Muscle of leg (tissue), 11 donors: ENCODE data around the gene CXCL14. TPM values are rescaled to one million over a fixed set of nuclear protein-coding genes. Genes with fewer than 3 reads are reported as not detected.
A peak's percentile ranks its signal among the peaks of the same experiment; 100 is the strongest.

Experiments
- DNase-seq: peaks from one replicate; pipeline ENCODE4 v3.0.0; 2013
- H3K27ac ChIP-seq: one replicate; pipeline ENCODE4 v1.5.1; 2013; ENCODE audit warnings: mild to moderate bottlenecking, low read length, control low read depth
- H3K27me3 ChIP-seq: one replicate; pipeline ENCODE4 v1.6.1; 2013; ENCODE audit warnings: low read length; ENCODE audit not compliant: control insufficient read depth, insufficient read depth
- H3K36me3 ChIP-seq: one replicate; pipeline ENCODE4 v1.6.1; 2013; ENCODE audit warnings: low read length; ENCODE audit not compliant: control insufficient read depth, insufficient read depth
- H3K4me1 ChIP-seq: one replicate; pipeline ENCODE4 v1.6.1; 2013; ENCODE audit warnings: low read length; ENCODE audit not compliant: control insufficient read depth, insufficient read depth
- H3K4me3 ChIP-seq: one replicate; pipeline ENCODE4 v1.5.1; 2013; ENCODE audit warnings: low read length, control low read depth
- H3K9me3 ChIP-seq: replicated peaks from 2 replicates; pipeline ENCODE4 v1.6.1; 2013; ENCODE audit warnings: low read depth, low read length; ENCODE audit not compliant: control insufficient read depth
- WGBS: methylation state at CpG from one replicate; pipeline ENCODE4 v1.1.5; 2013; ENCODE audit warnings: missing lambda C conversion rate; ENCODE audit not compliant: insufficient coverage; 5-methylcytosine and 5-hydroxymethylcytosine counted together
- polyA plus RNA-seq, 8 donors: library from polyadenylated mRNA; unstranded; fragments of 120-200 nt; gene quantifications; one replicate each; pipeline versions ENCODE4 v1.2.1 to v1.2.3, GENCODE V29; 2013; ENCODE audit warnings: inconsistent platforms in 1 of 8, low replicate concordance in 1 of 8; ENCODE audit not compliant: insufficient read length in 8 of 8, insufficient read depth in 1 of 8
- total RNA-seq: library from RNA; stranded (reverse); fragments of 120-200 nt; gene quantifications from one replicate; pipeline ENCODE4 v1.2.4, GENCODE V29; 2013

CXCL14 gene
- total and polyA plus RNA-seq, 9 donors: 21.3 to 155 (median 31.1) TPM

- DNase-seq: peak; percentile 28
These were observed 20.8 kb upstream of the CXCL14 start for GRCh38 chr5:135599421-135600151.

GRCh38 chr5:135598691-135599395 lies 20.1 kb upstream of the CXCL14 start:
- WGBS: 81% methylated on average over 6 of the region's 9 CpGs
- no peaks in the 10 kb centered on the region for H3K36me3 ChIP-seq
- H3K9me3 ChIP-seq: peaks cover 2% of the 10 kb centered on the region
- peaks cover 8% of the 10 kb centered on the region for H3K27me3 ChIP-seq
- H3K4me3 ChIP-seq: no peak overlapping the region
- H3K27ac ChIP-seq: no peak overlapping the region
- no peak for DNase-seq
- peaks cover 9% of the 10 kb centered on the region for H3K4me1 ChIP-seq

More at GRCh38 chr5:135599421-135600151, 20.8 kb upstream of the CXCL14 start:
- H3K9me3 ChIP-seq: peaks cover 2% of the 10 kb centered on the region
- H3K27me3 ChIP-seq: peaks cover 8% of the 10 kb centered on the region
- peaks cover 9% of the 10 kb centered on the region for H3K4me1 ChIP-seq
- 83% methylated on average over 1 of the region's 6 CpGs for WGBS
- no peak overlapping the region for H3K27ac ChIP-seq
- no peaks in the 10 kb centered on the region for H3K36me3 ChIP-seq
- H3K4me3 ChIP-seq: no peak overlapping the region

- H3K27me3 ChIP-seq: peaks cover 8% of the 10 kb centered on the region
- no peak overlapping the region for H3K27ac ChIP-seq
- WGBS: 100% methylated on average over 1 of the region's 3 CpGs
- DNase-seq: no peak
- H3K4me3 ChIP-seq: no peak overlapping the region
- H3K4me1 ChIP-seq: no peaks in the 10 kb centered on the region
- H3K9me3 ChIP-seq: peaks cover 2% of the 10 kb centered on the region
- no peaks in the 10 kb centered on the region for H3K36me3 ChIP-seq
These were observed 18.0 kb upstream of the CXCL14 start for GRCh38 chr5:135596788-135597187.

DNA sequence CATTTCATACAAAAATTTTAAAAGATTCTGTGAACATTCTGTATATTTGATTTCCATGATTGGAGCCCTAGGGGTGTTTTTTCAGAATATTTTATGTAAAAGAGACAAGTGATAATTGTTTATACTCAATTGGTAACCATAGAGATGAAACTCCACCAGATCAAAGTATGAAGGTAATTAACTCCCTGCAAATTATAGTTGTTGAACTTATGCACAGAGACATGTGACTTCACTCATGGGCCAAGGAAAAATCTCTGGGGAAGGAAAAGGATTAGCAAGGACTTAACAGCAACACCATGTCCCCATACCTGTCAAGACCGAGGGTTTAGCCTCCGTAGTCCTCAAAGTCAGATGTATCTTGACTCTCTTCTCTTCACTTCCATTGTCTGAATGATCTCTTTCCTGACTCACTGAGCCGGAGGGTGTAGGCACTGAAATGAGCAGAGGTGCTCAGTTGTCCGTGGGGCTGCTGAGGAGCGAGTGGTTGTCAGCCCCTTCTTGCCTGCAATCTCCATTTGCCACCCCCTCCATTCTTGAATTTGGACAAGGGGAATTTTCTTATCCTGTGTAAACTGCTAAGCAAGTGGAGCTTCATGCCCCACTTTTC lies 17.5 kb upstream of the CXCL14 start:
- Histone ChIP-seq H3K4me1 (no peaks in the 10 kb centered on the region), H3K36me3 (no peaks in the 10 kb centered on the region), H3K27me3 (peaks cover 12% of the 10 kb centered on the region), H3K9me3 (peaks cover 2% of the 10 kb centered on the region), H3K27ac (no peak overlapping the region), H3K4me3 (no peak overlapping the region)
- no peak for DNase-seq
- WGBS: 83% methylated on average over 3 of the region's 5 CpGs

DNA sequence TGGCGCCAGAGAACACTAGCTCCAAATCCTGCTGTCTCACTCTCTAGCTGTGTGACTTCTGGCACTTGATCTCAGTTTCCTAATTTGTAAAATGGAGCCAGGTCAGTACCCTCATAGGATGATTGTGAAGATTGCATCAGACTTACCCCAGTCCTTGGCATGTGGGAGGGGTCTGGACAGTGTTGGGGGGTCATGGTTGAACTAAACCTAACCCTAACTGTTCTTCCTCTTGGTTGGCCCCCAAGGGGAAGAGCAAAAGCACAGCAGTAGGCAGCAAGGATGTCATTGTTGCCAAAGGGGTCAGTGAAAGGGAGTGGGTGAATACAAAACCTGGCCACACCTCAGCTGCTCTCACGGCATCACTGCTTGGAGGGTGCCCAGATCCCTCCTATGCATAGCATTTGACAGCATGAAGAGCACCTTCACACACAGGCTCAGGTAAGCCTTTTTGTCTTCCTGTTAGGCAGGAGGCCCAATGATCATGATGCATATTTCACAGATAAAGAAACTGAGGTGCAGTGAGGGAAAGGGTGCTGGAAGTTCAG lies 15.7 kb upstream of the CXCL14 start:
- Histone ChIP-seq H3K27ac (no peak overlapping the region), H3K27me3 (peaks cover 19% of the 10 kb centered on the region), H3K9me3 (peaks cover 2% of the 10 kb centered on the region), H3K4me3 (no peak overlapping the region), H3K4me1 (no peaks in the 10 kb centered on the region), H3K36me3 (no peaks in the 10 kb centered on the region)
- 60% methylated on average over 1 of the region's 2 CpGs for WGBS
- no peak for DNase-seq

DNA sequence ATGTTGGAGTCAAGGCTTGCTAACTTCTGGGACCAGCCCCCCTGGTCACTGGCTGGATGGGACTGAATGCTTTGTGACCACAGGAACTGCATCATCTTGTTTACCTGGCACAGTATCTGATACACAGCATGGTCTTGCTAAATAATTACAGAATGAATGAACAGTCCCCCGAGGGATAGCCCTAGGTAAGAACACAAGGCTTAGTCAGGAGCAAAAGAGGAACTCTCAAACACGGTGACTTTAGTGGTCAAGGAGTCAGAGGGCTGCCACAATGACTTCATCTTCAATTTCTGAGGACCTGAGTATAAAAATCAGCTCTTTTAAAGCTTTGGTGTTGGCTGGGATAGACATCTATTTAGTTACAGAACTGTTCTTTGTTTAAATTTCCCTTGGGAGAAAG lies 15.1 kb upstream of the CXCL14 start:
- no peak overlapping the region for H3K27ac ChIP-seq
- no peak overlapping the region for H3K4me3 ChIP-seq
- 60% methylated on average over 2 of the region's 2 CpGs for WGBS
- peaks cover 16% of the 10 kb centered on the region for H3K27me3 ChIP-seq
- no peaks in the 10 kb centered on the region for H3K36me3 ChIP-seq
- H3K9me3 ChIP-seq: peaks cover 2% of the 10 kb centered on the region
- H3K4me1 ChIP-seq: no peaks in the 10 kb centered on the region
- no peak for DNase-seq

DNA sequence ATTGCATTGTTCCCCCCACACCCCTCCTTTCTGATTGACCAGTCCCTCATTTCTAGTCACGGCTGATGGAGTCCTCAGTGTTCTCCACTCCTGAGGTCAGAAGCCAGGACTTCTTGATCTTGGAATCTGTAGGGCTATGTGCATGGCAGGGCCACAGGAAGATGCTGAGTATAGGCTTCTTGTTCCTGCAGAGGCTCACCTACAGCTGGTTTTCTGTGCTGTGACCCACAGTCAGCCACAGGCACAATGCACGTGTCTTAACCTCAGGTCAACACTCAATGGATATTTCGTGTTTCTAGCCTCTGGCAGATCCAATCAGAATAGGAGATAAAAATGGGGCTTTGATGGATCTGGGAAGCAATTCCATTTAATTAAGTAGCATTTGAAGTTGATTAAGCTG lies 14.3 kb upstream of the CXCL14 start:
- Histone ChIP-seq H3K27ac (no peak overlapping the region), H3K36me3 (no peaks in the 10 kb centered on the region), H3K4me3 (no peak overlapping the region), H3K9me3 (peaks cover 2% of the 10 kb centered on the region), H3K27me3 (peaks cover 16% of the 10 kb centered on the region), H3K4me1 (no peaks in the 10 kb centered on the region)
- WGBS: no CpG with 5 or more reads among the region's 3 CpGs
- DNase-seq: no peak

DNA sequence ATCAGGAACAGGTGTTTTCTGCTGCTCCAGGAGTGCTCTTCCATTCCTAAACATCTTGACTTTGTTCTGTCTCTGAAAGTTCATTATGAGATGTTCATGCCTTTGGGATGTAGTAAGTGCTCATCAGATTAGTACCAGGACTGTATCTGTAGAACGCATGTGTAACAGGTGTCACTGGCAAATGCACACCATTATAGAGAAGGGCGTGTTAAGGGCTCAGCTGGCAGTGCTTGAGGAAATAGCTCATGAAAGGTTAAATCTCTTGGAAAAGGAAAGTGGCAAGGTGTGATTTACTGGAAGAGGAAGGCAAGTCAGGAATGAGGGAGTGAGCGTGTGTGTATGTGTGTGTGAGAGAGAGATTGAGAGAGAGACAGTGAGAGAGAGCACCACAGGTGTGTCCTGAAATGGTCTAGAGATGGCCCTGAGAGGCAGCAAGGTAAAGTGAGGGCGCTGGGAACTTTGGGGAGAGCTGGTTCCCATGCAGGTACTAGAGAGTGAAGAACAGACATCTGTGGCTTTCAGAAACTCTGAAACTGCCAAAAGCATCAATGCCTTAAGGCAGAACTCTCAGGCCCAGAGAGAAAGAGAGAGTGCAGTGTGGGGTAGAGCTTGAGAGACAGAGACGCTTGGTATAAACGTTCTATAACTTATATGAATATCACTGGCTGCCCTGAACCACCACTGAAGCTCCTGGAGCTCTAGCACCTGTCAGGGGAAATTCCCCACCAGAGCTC lies 13.7 kb upstream of the CXCL14 start:
- 60% methylated on average over 4 of the region's 6 CpGs for WGBS
- no peak for DNase-seq

GRCh38 chr5:135591277-135591676 lies 12.5 kb upstream of the CXCL14 start:
- no peak for DNase-seq
- H3K27me3 ChIP-seq: peaks cover 16% of the 10 kb centered on the region
- H3K36me3 ChIP-seq: no peaks in the 10 kb centered on the region
- H3K4me1 ChIP-seq: no peaks in the 10 kb centered on the region
- 98% methylated on average over 5 of the region's 5 CpGs for WGBS
- no peak overlapping the region for H3K27ac ChIP-seq
- H3K9me3 ChIP-seq: peaks cover 2% of the 10 kb centered on the region
- H3K4me3 ChIP-seq: no peak overlapping the region

More for the DNA sequence above, 13.7 kb upstream of the CXCL14 start:
- no peak overlapping the region for H3K27ac ChIP-seq
- no peaks in the 10 kb centered on the region for H3K4me1 ChIP-seq
- no peaks in the 10 kb centered on the region for H3K36me3 ChIP-seq
- H3K4me3 ChIP-seq: no peak overlapping the region
- H3K9me3 ChIP-seq: peaks cover 2% of the 10 kb centered on the region
- H3K27me3 ChIP-seq: peaks cover 16% of the 10 kb centered on the region
